ENCODE measurements around the gene LIMS2. TPM values are rescaled to one million over a fixed set of nuclear protein-coding genes. Genes with fewer than 3 reads are reported as not detected.

The LIMS2 gene
- total RNA-seq, 4 donors from 2014 or later = 34.5 to 198 (median 91.3) TPM

- Histone ChIP-seq H3K36me3 (no peaks in the 10 kb centered on the region), H3K27me3 (no peaks in the 10 kb centered on the region), H3K9me3 (no peaks in the 10 kb centered on the region), H3K27ac (peak overlapping the region; percentile 81 to 91 (median 86)), H3K4me1 (peaks cover 41 to 71% (median 49%) of the 10 kb centered on the region in 4 donors), H3K4me3 (no peak overlapping the region)
- in situ Hi-C loops (cut with MboI; ENCODE audit: low pct_ligation_motif_present in 1 of 4, low pct_unique_long_range_greater_than_20kb in 1 of 4, low sequenced_read_pairs in 3 of 4) = no loop called here
- no peak for DNase-seq
- intact Hi-C loops (cut with DNase I; ENCODE audit: low total_unique reads) = loop anchor here (2.0 kb wide), 1 partner anchor 21 kb away; the partner anchor contains the start of gene LIMS2
- 81% methylated on average over 14 of the region's 24 CpGs; no CpG with 5 or more reads in 1 of the 2 donors for WGBS, 2 donors (ENCODE audit: low coverage in 1 of 2)
- TF ChIP-seq CTCF (IDR thresholded peaks at IDR 0.05) (no peak), EP300 (IDR thresholded peaks at IDR 0.05; ENCODE audit: low read depth) (no peak), POLR2AphosphoS5 (IDR thresholded peaks at IDR 0.05) (no peak), POLR2A (IDR thresholded peaks at IDR 0.05) (no peak)
Measured at GRCh38 chr2:127654084-127654837, 21.1 kb downstream of the LIMS2 start.

- no peak for TF ChIP-seq CTCF (IDR thresholded peaks at IDR 0.05)
- TF ChIP-seq POLR2AphosphoS5 (IDR thresholded peaks at IDR 0.05) = no peak
- TF ChIP-seq POLR2A (IDR thresholded peaks at IDR 0.05) = no peak
- no peak for TF ChIP-seq EP300 (IDR thresholded peaks at IDR 0.05; ENCODE audit: low read depth)
- WGBS, 2 donors (ENCODE audit: low coverage in 1 of 2) = 76 to 77% methylated on average over 8 to 16 of the region's 16 CpGs
- in situ Hi-C loops (cut with MboI; ENCODE audit: low pct_ligation_motif_present in 1 of 4, low pct_unique_long_range_greater_than_20kb in 1 of 4, low sequenced_read_pairs in 3 of 4) (no loop called here), intact Hi-C loops (cut with DNase I; ENCODE audit: low total_unique reads) (loop anchor here (2.0 kb wide), 1 partner anchor 21 kb away; the partner anchor contains the start of gene LIMS2)
- Histone ChIP-seq H3K4me1 (peaks cover 38 to 69% (median 51%) of the 10 kb centered on the region in 4 donors), H3K27me3 (no peaks in the 10 kb centered on the region), H3K27ac (peak overlapping the region; percentile 81 to 91 (median 86)), H3K9me3 (no peaks in the 10 kb centered on the region), H3K36me3 (no peaks in the 10 kb centered on the region), H3K4me3 (no peak overlapping the region)
- no peak for DNase-seq
Measured at GRCh38 chr2:127653421-127654083, 21.8 kb downstream of the LIMS2 start.

- DNase-seq = no peak
- in situ Hi-C loops (cut with MboI; ENCODE audit: low pct_ligation_motif_present in 1 of 4, low pct_unique_long_range_greater_than_20kb in 1 of 4, low sequenced_read_pairs in 3 of 4) = no loop called here
- intact Hi-C loops (cut with DNase I; ENCODE audit: low total_unique reads) = no loop called here
- H3K27me3 ChIP-seq = no peaks in the 10 kb centered on the region
- 76% methylated on average over 23 of the region's 25 CpGs; no CpG with 5 or more reads in 1 of the 2 donors for WGBS, 2 donors (ENCODE audit: low coverage in 1 of 2)
- H3K4me3 ChIP-seq = no peak overlapping the region
- H3K36me3 ChIP-seq = no peaks in the 10 kb centered on the region
- H3K4me1 ChIP-seq = peaks cover 38 to 68% (median 54%) of the 10 kb centered on the region in 4 donors
- TF ChIP-seq CTCF (IDR thresholded peaks at IDR 0.05) (no peak), EP300 (IDR thresholded peaks at IDR 0.05; ENCODE audit: low read depth) (no peak), POLR2A (IDR thresholded peaks at IDR 0.05) (no peak), POLR2AphosphoS5 (IDR thresholded peaks at IDR 0.05) (no peak)
- no peaks in the 10 kb centered on the region for H3K9me3 ChIP-seq
- H3K27ac ChIP-seq = peak overlapping the region; percentile 81 to 91 (median 86)
Measured at GRCh38 chr2:127652786-127653357, 22.5 kb downstream of the LIMS2 start.

GRCh38 chr2:127651971-127652550, 23.3 kb downstream of the LIMS2 start:
- in situ Hi-C loops (cut with MboI; ENCODE audit: low pct_ligation_motif_present in 1 of 4, low pct_unique_long_range_greater_than_20kb in 1 of 4, low sequenced_read_pairs in 3 of 4) (no loop called here), intact Hi-C loops (cut with DNase I; ENCODE audit: low total_unique reads) (no loop called here)
- H3K36me3 ChIP-seq = no peaks in the 10 kb centered on the region
- H3K27me3 ChIP-seq = no peaks in the 10 kb centered on the region
- peaks cover 33 to 73% (median 55%) of the 10 kb centered on the region in 4 donors for H3K4me1 ChIP-seq
- WGBS, 2 donors (ENCODE audit: low coverage in 1 of 2) = 60 to 71% methylated on average over 6 to 14 of the region's 14 CpGs
- no peaks in the 10 kb centered on the region for H3K9me3 ChIP-seq
- H3K27ac ChIP-seq = peak overlapping the region; percentile 81 to 91 (median 86)
- no peak overlapping the region for H3K4me3 ChIP-seq
- peak; percentile 71 for DNase-seq
- TF ChIP-seq CTCF (IDR thresholded peaks at IDR 0.05) (no peak), EP300 (IDR thresholded peaks at IDR 0.05; ENCODE audit: low read depth) (peak; percentile 96), POLR2A (IDR thresholded peaks at IDR 0.05) (no peak), POLR2AphosphoS5 (IDR thresholded peaks at IDR 0.05) (peak; percentile 82 to 93 (median 85))

All from transverse colon (tissue), 4 donors.